Neural progenitor cell (in vitro differentiated cells): ENCODE measurements around the gene HDAC4. TPM values are rescaled to one million over a fixed set of nuclear protein-coding genes. Genes with fewer than 3 reads are reported as not detected.

Source experiments
- DNase-seq: peaks from one replicate; pipeline ENCODE4 v3.0.0-alpha.2; 2016; ENCODE audit warnings: low spot score
- H2AFZ ChIP-seq: fragments of 200-600 bp; sonication (generic); replicated peaks from 2 replicates; pipeline ENCODE4 v1.6.1; 2016; ENCODE audit warnings: antibody characterized with exemption
- H3F3A ChIP-seq: fragments of 200-600 bp; sonication (generic); 2 replicates; pipeline ENCODE4 v1.6.1; 2016; ENCODE audit warnings: antibody characterized with exemption, low read depth
- H3K27ac ChIP-seq: fragments of 200-600 bp; sonication (generic); 2 replicates; pipeline ENCODE4 v1.5.1; 2016; ENCODE audit warnings: mild to moderate bottlenecking
- H3K27me3 ChIP-seq: fragments of 200-600 bp; sonication (generic); 2 replicates; pipeline ENCODE4 v1.6.1; 2016; ENCODE audit warnings: mild to moderate bottlenecking, moderate library complexity
- H3K36me3 ChIP-seq: fragments of 200-600 bp; sonication (generic); 2 replicates; pipeline ENCODE4 v1.5.1; 2016
- H3K4me1 ChIP-seq: fragments of 200-600 bp; sonication (generic); 2 replicates; pipeline ENCODE4 v1.6.1; 2016; ENCODE audit warnings: mixed run types
- H3K4me2 ChIP-seq: fragments of 200-600 bp; sonication (generic); 2 replicates; pipeline ENCODE4 v1.6.1; 2016
- H3K4me3 ChIP-seq: fragments of 200-600 bp; sonication (generic); 2 replicates; pipeline ENCODE4 v1.5.1; 2016
- H3K79me2 ChIP-seq: fragments of 200-600 bp; sonication (generic); 2 replicates; pipeline ENCODE4 v1.6.1; 2016; ENCODE audit warnings: low read depth
- H3K9ac ChIP-seq: fragments of 200-600 bp; sonication (generic); 2 replicates; pipeline ENCODE4 v1.6.1; 2016
- H3K9me3 ChIP-seq: fragments of 200-600 bp; sonication (generic); 2 replicates; pipeline ENCODE4 v1.5.1; 2016; ENCODE audit warnings: low read depth
- H4K20me1 ChIP-seq: fragments of 200-600 bp; sonication (generic); 2 replicates; pipeline ENCODE4 v1.6.1; 2016; ENCODE audit warnings: low read depth
- H3K27ac Mint-ChIP-seq: 3 replicates; pipeline ENCODE4 v1.8.0; 2021; ENCODE audit warnings: mixed read lengths
- H3K27me3 Mint-ChIP-seq: 2 replicates; pipeline ENCODE4 v1.8.0; 2022; ENCODE audit warnings: low read depth, mild to moderate bottlenecking, inconsistent platforms, moderate library complexity, mixed read lengths; ENCODE audit not compliant: insufficient read depth
- H3K36me3 Mint-ChIP-seq: 3 replicates; pipeline ENCODE4 v1.8.0; 2021; ENCODE audit warnings: mixed read lengths
- H3K4me1 Mint-ChIP-seq: 3 replicates; pipeline ENCODE4 v1.8.0; 2021; ENCODE audit warnings: mixed read lengths
- H3K4me3 Mint-ChIP-seq: 3 replicates; pipeline ENCODE4 v1.8.0; 2021; ENCODE audit warnings: mild to moderate bottlenecking, moderate library complexity, mixed read lengths
- H3K9me3 Mint-ChIP-seq: 3 replicates; pipeline ENCODE4 v1.8.0; 2020; ENCODE audit warnings: mixed read lengths
- CTCF ChIP-seq: fragments of 200-600 bp; sonication (generic); IDR thresholded peaks from 2 replicates; pipeline ENCODE4 v1.5.1; 2017; ENCODE audit warnings: antibody characterized with exemption, mild to moderate bottlenecking
- EZH2 ChIP-seq: fragments of 200-600 bp; sonication (generic); IDR thresholded peaks from 2 replicates; pipeline ENCODE4 v1.6.1; 2017; ENCODE audit warnings: antibody characterized with exemption, mild to moderate bottlenecking, moderate library complexity
- EZH2phosphoT487 ChIP-seq: fragments of 200-600 bp; sonication (generic); IDR thresholded peaks from 2 replicates; pipeline ENCODE4 v1.6.1; 2017; ENCODE audit warnings: antibody characterized with exemption
- total RNA-seq: library from RNA; depleted of rRNA; stranded (reverse); fragments of >200 nt; gene quantifications from 2 replicates; pipeline ENCODE4 v1.2.3, GENCODE V29; 2015; ENCODE audit warnings: low replicate concordance

HDAC4 gene
- total RNA-seq, 1 donor from 2014 or later: 36.0 TPM

GRCh38 chr2:239224955-239225354, 175.9 kb downstream of the HDAC4 start:
- H3K9me3 Mint-ChIP-seq: peaks cover 7% of the 10 kb centered on the region
- no peak overlapping the region for H2AFZ ChIP-seq
- H3K36me3 Mint-ChIP-seq: peaks cover 2% of the 10 kb centered on the region
- no peaks in the 10 kb centered on the region for H3F3A ChIP-seq
- TF ChIP-seq EZH2phosphoT487 (no peak), CTCF (no peak), EZH2 (no peak)
- H3K4me1 ChIP-seq: peaks cover 12% of the 10 kb centered on the region
- H3K27me3 ChIP-seq: no peaks in the 10 kb centered on the region
- no peaks in the 10 kb centered on the region for H3K9me3 ChIP-seq
- H3K36me3 ChIP-seq: no peaks in the 10 kb centered on the region
- no peak for DNase-seq
- no peak overlapping the region for H3K9ac ChIP-seq
- peaks cover 7% of the 10 kb centered on the region for H3K27me3 Mint-ChIP-seq
- no peak overlapping the region for H3K4me2 ChIP-seq
- H3K4me1 Mint-ChIP-seq: peaks cover 66% of the 10 kb centered on the region
- H4K20me1 ChIP-seq: peaks cover 59% of the 10 kb centered on the region
- no peak overlapping the region for H3K27ac ChIP-seq
- peaks cover 83% of the 10 kb centered on the region for H3K79me2 ChIP-seq
- H3K4me3 Mint-ChIP-seq: no peak overlapping the region
- no peak overlapping the region for H3K4me3 ChIP-seq
- peak overlapping the region; percentile 72 for H3K27ac Mint-ChIP-seq

GRCh38 chr2:239224199-239224570, 176.6 kb downstream of the HDAC4 start:
- peaks cover 58% of the 10 kb centered on the region for H3K4me1 Mint-ChIP-seq
- Histone ChIP-seq H3K4me1 (peaks cover 12% of the 10 kb centered on the region), H4K20me1 (peaks cover 53% of the 10 kb centered on the region), H3K36me3 (no peaks in the 10 kb centered on the region), H3F3A (no peaks in the 10 kb centered on the region), H3K4me3 (no peak overlapping the region), H3K27ac (no peak overlapping the region), H2AFZ (no peak overlapping the region), H3K79me2 (peaks cover 88% of the 10 kb centered on the region), H3K27me3 (no peaks in the 10 kb centered on the region), H3K9ac (no peak overlapping the region), H3K4me2 (no peak overlapping the region), H3K9me3 (no peaks in the 10 kb centered on the region)
- peaks cover 7% of the 10 kb centered on the region for H3K27me3 Mint-ChIP-seq
- H3K4me3 Mint-ChIP-seq: no peak overlapping the region
- peaks cover 12% of the 10 kb centered on the region for H3K9me3 Mint-ChIP-seq
- H3K36me3 Mint-ChIP-seq: peaks cover 2% of the 10 kb centered on the region
- no peak for DNase-seq
- no peak for TF ChIP-seq CTCF
- no peak for TF ChIP-seq EZH2phosphoT487
- TF ChIP-seq EZH2: no peak
- peak overlapping the region; percentile 40 for H3K27ac Mint-ChIP-seq

GRCh38 chr2:239223310-239224198, 177.3 kb downstream of the HDAC4 start:
- peaks cover 57% of the 10 kb centered on the region for H3K4me1 Mint-ChIP-seq
- H3K27ac ChIP-seq: no peak overlapping the region

More at GRCh38 chr2:239223310-239224198, 177.3 kb downstream of the HDAC4 start:
- no peak overlapping the region for H2AFZ ChIP-seq
- peaks cover 53% of the 10 kb centered on the region for H4K20me1 ChIP-seq
- H3K27me3 ChIP-seq: no peaks in the 10 kb centered on the region
- H3K4me3 ChIP-seq: no peak overlapping the region
- no peak for DNase-seq
- Mint-ChIP-seq H3K27me3 (peaks cover 7% of the 10 kb centered on the region), H3K36me3 (peaks cover 2% of the 10 kb centered on the region), H3K9me3 (peaks cover 13% of the 10 kb centered on the region), H3K27ac (peak overlapping the region; percentile 40), H3K4me3 (no peak overlapping the region)
- peaks cover 84% of the 10 kb centered on the region for H3K79me2 ChIP-seq
- TF ChIP-seq EZH2phosphoT487 (no peak), CTCF (no peak), EZH2 (no peak)
- no peaks in the 10 kb centered on the region for H3K36me3 ChIP-seq
- H3F3A ChIP-seq: no peaks in the 10 kb centered on the region
- H3K4me2 ChIP-seq: no peak overlapping the region
- H3K4me1 ChIP-seq: peaks cover 12% of the 10 kb centered on the region
- H3K9me3 ChIP-seq: no peaks in the 10 kb centered on the region
- H3K9ac ChIP-seq: no peak overlapping the region
